Prostate gland (tissue), 2 donors: ENCODE results near the gene CDKL4. TPM values are rescaled to one million over a fixed set of nuclear protein-coding genes. Genes with fewer than 3 reads are reported as not detected.

Experiments used
- DNase-seq: peaks from one replicate; pipeline ENCODE4 v3.0.0-alpha.2; 2019; ENCODE audit warnings: low spot score
- H3K27ac ChIP-seq, 2 donors: fragments of 200-600 bp; sonication (generic); 2 replicates each; pipeline ENCODE4 v1.5.1; 2017 to 2019
- H3K27me3 ChIP-seq: fragments of 200-600 bp; sonication (generic); replicated peaks from 2 replicates; pipeline ENCODE4 v1.5.1; 2019; ENCODE audit not compliant: insufficient read depth
- H3K36me3 ChIP-seq, 2 donors: fragments of 200-600 bp; sonication (generic); 1 replicate in 1 of 2; 2 replicates in 1 of 2; pipeline versions ENCODE4 v1.5.1 to v1.8.1; 2017 to 2019
- H3K4me1 ChIP-seq: fragments of 200-600 bp; sonication (generic); replicated peaks from 2 replicates; pipeline ENCODE4 v1.5.1; 2019
- H3K4me3 ChIP-seq, 2 donors: fragments of 200-600 bp; sonication (generic); 2 replicates each; pipeline ENCODE4 v1.5.1; 2017 to 2019
- H3K9me3 ChIP-seq: fragments of 200-600 bp; sonication (generic); 2 replicates; pipeline ENCODE4 v1.5.1; 2017
- CTCF ChIP-seq, 4 experiments: fragments of 200-600 bp in 2 of 4; fragments of 450-650 bp in 2 of 4; sonication (generic) in 2 of 4; IDR thresholded peaks; 1 replicate in 3 of 4; 2 replicates in 1 of 4; pipeline ENCODE4 v1.5.1; 2016 to 2019; ENCODE audit warnings: antibody characterized with exemption in 4 of 4, mild to moderate bottlenecking in 2 of 4, moderate library complexity in 2 of 4
- POLR2A ChIP-seq: fragments of 450-650 bp; IDR thresholded peaks from one replicate; pipeline ENCODE4 v1.6.1; 2016; ENCODE audit warnings: antibody characterized with exemption, mild to moderate bottlenecking
- POLR2AphosphoS5 ChIP-seq: sonication (generic); formaldehyde crosslinking; IDR thresholded peaks from one replicate; pipeline ENCODE4 v1.6.1; 2017; ENCODE audit warnings: antibody characterized with exemption
- WGBS: methylation state at CpG from one replicate; pipeline ENCODE4 v1.1.5; 2018; 5-methylcytosine and 5-hydroxymethylcytosine counted together
- intact Hi-C: fragments of 100-400 bp; cut with DNase I; formaldehyde crosslinking; loops from one replicate; pipeline ENCODE4 v1.14.2; 2022
- total RNA-seq, 2 donors: library from RNA; depleted of rRNA; stranded (reverse); fragments of >200 nt; gene quantifications; one replicate each; pipeline ENCODE4 v1.1.0, GENCODE V29; 2016

Gene CDKL4
- total RNA-seq, 2 donors from 2014 or later, result not detected

GRCh38 chr2:39264733-39265132, 21.0 kb upstream of the CDKL4 start:
- Histone ChIP-seq H3K4me1 (no peaks in the 10 kb centered on the region), H3K4me3 (no peak overlapping the region), H3K27me3 (no peaks in the 10 kb centered on the region), H3K9me3 (no peaks in the 10 kb centered on the region), H3K27ac (no peak overlapping the region), H3K36me3 (no peaks in the 10 kb centered on the region)
- TF ChIP-seq POLR2AphosphoS5, result no peak
- no peak for TF ChIP-seq CTCF (IDR thresholded peaks at IDR 0.05)
- TF ChIP-seq POLR2A, result no peak
- WGBS, result 24% methylated on average over 1 of the region's 1 CpG
- intact Hi-C loops, result no loop called here
- DNase-seq, result no peak

GRCh38 chr2:39260087-39260486, 16.3 kb upstream of the CDKL4 start:
- H3K27me3 ChIP-seq, result no peaks in the 10 kb centered on the region

GRCh38 chr2:39256040-39256439, 12.3 kb upstream of the CDKL4 start:
- no peak for TF ChIP-seq POLR2AphosphoS5
- TF ChIP-seq POLR2A, result no peak
- no peak for TF ChIP-seq CTCF (IDR thresholded peaks at IDR 0.05)
- no peaks in the 10 kb centered on the region for H3K36me3 ChIP-seq

More at GRCh38 chr2:39260087-39260486, 16.3 kb upstream of the CDKL4 start:
- Histone ChIP-seq H3K36me3 (no peaks in the 10 kb centered on the region), H3K27ac (no peak overlapping the region), H3K4me1 (no peaks in the 10 kb centered on the region), H3K4me3 (no peak overlapping the region), H3K9me3 (no peaks in the 10 kb centered on the region)
- no peak for DNase-seq
- intact Hi-C loops, result no loop called here
- TF ChIP-seq CTCF (IDR thresholded peaks at IDR 0.05) (no peak), POLR2A (no peak), POLR2AphosphoS5 (no peak)
- 92% methylated on average over 4 of the region's 4 CpGs for WGBS

GRCh38 chr2:39252888-39253518, 9.2 kb upstream of the CDKL4 start:
- Histone ChIP-seq H3K4me3 (no peak overlapping the region), H3K36me3 (no peaks in the 10 kb centered on the region), H3K9me3 (no peaks in the 10 kb centered on the region), H3K27me3 (no peaks in the 10 kb centered on the region), H3K27ac (no peak overlapping the region), H3K4me1 (no peaks in the 10 kb centered on the region)
- intact Hi-C loops, result no loop called here
- WGBS, result 80% methylated on average over 18 of the region's 18 CpGs
- DNase-seq, result no peak
- TF ChIP-seq POLR2AphosphoS5 (no peak), CTCF (IDR thresholded peaks at IDR 0.05) (no peak), POLR2A (no peak)

More at GRCh38 chr2:39256040-39256439, 12.3 kb upstream of the CDKL4 start:
- intact Hi-C loops, result no loop called here
- DNase-seq, result no peak
- no peaks in the 10 kb centered on the region for H3K27me3 ChIP-seq
- no peaks in the 10 kb centered on the region for H3K4me1 ChIP-seq
- no peaks in the 10 kb centered on the region for H3K9me3 ChIP-seq
- no peak overlapping the region for H3K4me3 ChIP-seq
- H3K27ac ChIP-seq, result no peak overlapping the region

GRCh38 chr2:39247512-39248043, 3.8 kb upstream of the CDKL4 start:
- no peak for DNase-seq
- Histone ChIP-seq H3K4me3 (no peak overlapping the region), H3K4me1 (no peaks in the 10 kb centered on the region), H3K27ac (no peak overlapping the region), H3K27me3 (no peaks in the 10 kb centered on the region), H3K36me3 (no peaks in the 10 kb centered on the region), H3K9me3 (no peaks in the 10 kb centered on the region)
- intact Hi-C loops, result no loop called here
- WGBS, result 68% methylated on average over 6 of the region's 6 CpGs
- TF ChIP-seq POLR2A (no peak), POLR2AphosphoS5 (no peak), CTCF (IDR thresholded peaks at IDR 0.05) (no peak)
